LoVo (cell line): Measurements from ENCODE around the gene C1orf226.
A peak's percentile ranks its signal among the peaks of the same experiment; 100 is the strongest.

Experiments used
- DNase-seq: peaks from one replicate; pipeline ENCODE4 v3.0.0-alpha.2; 2016; ENCODE audit warnings: low spot score

The C1orf226 gene

GRCh38 chr1:162366149-162366548, 15.4 kb upstream of the C1orf226 start:
- DNase-seq, result no peak

DNA sequence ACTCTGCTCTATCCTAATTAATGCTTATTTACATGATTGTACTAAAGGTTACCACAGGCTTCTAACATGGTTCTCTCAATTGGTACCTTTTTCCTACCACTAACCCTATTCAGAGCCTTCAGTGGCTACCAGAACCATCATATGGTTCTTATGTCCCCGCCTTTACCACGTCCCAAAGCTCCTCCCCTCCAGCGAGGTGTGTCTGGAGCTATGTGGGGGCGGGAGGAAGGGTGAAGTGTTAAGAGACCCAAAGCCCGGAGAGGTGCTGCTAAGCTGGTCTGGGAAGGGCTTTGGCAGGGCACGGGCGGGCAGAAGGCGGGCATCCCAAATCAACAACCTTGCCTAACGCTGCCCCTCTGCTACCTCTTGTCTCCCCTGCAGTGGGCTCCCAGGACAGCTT, 14.9 kb upstream of the C1orf226 start:
- DNase-seq, result no peak

DNA sequence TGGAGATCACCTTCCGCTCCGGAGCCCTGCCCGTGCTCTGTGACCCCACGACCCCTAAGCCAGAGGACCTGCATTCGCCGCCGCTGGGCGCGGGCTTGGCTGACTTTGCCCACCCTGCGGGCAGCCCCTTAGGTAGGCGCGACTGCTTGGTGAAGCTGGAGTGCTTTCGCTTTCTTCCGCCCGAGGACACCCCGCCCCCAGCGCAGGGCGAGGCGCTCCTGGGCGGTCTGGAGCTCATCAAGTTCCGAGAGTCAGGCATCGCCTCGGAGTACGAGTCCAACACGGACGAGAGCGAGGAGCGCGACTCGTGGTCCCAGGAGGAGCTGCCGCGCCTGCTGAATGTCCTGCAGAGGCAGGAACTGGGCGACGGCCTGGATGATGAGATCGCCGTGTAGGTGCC, 14.5 kb upstream of the C1orf226 start:
- DNase-seq, result no peak

GRCh38 chr1:162367772-162368171, 13.8 kb upstream of the C1orf226 start:
- no peak for DNase-seq

GRCh38 chr1:162368451-162368850, 13.1 kb upstream of the C1orf226 start:
- DNase-seq, result peak; percentile 40

DNA sequence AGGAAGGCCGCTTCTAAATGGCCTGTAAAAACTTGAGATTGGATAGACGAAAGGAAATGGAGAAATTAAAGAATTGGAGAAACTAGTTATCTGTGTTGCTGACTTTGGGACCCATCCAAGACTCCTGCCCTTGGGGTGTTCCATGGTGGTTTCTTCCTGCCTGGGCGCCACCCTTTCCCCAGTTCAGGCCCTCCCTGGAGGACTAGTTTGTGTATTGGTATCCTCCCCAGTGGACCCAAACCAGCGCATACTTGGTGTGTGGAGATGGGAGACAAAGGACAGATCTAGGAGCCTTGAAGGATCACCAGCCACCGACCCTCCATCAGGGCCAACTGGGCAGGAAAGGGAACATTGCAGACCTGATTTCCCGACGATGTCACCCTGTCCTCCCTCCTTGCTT, 12.0 kb upstream of the C1orf226 start:
- no peak for DNase-seq

DNA sequence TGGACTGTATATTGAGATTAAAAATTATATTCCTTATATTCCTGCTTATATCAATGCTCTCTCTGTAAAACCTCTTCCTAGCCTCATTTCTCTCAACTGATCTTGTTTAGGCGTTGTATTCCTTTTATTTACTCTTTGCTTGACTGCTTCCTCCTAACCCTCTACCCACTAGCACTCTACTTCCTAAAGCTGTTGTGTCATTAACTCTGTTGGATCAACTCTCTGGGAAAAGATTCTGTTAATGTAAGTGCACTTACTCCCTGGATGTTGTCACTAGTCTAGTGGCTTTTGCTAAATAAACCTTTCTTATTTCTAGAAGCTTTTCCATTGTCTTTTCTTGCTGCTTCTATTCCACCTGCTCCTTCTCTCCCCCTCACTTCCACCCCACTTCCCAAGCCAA, 11.4 kb upstream of the C1orf226 start:
- no peak for DNase-seq

DNA sequence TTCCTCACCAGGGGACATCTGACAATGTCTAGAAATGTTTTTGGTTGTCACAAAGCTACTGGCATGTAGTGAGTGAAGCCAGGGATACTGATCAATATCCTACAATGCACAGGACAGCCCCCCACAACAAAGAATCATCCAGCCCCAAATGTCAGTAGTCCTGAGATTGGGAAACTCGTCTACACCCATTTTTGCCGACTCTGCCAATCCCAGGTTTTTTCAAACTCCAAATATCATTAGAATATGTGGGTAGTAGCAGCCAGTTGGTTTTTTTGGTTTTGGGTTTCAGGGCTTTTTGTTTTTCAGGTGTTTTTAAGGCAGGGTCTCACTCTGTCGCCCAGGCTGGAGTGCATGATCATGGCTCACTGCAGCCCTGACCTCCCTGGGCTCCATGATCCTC, 10.8 kb upstream of the C1orf226 start:
- DNase-seq, result no peak

DNA sequence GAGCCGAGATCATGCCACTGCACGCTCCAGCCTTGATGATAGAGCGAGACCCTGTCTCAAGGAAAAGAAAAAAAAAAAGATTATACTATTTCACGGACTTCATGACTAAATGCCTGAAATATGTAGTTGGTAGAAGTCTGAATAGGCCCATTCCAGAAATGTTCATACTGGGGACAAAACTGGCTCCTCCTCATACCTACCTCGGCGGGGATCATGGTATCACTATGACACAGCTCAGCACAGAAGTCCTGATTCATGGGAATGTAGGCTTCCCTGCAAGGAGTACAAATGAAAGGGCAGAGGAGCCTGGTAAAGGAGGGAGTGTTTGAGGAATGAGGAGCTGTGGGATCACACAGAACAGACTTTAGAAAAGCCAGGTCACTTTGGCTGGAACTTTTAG, 9.9 kb upstream of the C1orf226 start:
- DNase-seq, result no peak

DNA sequence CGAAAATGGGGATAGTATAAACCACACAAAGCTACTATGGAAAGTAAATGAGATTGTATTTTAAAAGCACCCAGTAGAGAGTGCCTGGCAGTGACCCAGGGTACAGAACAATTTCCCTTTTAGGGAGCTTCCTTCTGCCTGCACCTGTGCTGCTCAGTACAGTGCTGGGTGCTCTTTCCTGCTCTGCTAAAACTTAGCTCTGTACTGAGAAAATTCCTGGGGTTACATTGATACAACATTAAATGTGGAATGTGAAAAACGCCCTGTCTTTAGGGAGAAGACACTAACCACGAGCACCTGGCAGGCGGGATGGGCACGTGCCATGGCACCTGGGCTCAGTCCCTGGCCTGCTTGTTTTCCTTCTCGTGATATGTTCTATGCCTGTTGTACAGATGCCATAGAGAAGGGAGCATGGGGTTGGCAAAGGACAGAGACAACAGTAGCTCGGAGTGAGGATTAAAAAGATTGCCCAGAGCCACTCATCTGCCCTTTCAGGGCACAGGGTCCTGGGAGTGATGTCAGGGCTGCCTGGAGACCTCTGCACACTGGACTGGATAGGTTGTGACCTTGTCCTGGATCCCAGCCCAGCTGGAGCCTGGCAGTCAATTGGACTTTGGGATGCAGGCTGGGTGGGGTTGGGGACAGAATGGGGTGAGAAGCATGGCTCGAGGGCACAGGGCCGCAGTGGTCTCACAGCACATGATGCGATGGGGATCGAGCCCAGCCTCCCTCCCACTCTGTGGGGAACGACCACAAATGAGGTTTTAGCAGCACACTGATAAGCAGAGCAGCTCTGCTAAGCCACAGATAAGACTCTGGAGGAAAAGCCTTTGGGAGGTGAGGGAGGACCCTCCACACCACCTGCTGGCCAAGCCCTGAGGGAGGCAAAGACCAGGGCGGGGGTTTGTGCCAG, 9.1 kb upstream of the C1orf226 start:
- peak; percentile 43 for DNase-seq

DNA sequence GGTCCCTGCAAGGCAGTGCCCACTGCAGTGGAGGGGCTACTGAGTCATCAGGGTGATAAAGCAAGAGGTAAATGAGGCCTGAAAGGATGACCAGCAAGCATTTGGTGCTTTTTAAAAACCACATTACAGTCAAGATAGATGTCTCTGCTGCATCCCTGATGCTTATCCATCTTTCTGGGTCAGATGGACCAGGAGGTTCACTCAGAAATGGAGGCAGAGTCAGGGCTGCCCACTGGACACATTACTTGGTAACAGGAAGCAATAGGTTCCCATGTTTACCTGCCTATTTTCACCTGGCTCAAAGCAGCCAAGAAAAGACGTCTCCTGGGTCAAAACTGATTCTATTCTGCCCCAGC, 8.5 kb upstream of the C1orf226 start:
- no peak for DNase-seq

- DNase-seq, result peak; percentile 54
Observed at GRCh38 chr1:162373541-162374260, 7.8 kb upstream of the C1orf226 start.

- DNase-seq, result no peak
Observed at GRCh38 chr1:162374406-162374805, 7.1 kb upstream of the C1orf226 start.

- DNase-seq, result no peak
Observed at GRCh38 chr1:162375463-162375862, 6.1 kb upstream of the C1orf226 start.

DNA sequence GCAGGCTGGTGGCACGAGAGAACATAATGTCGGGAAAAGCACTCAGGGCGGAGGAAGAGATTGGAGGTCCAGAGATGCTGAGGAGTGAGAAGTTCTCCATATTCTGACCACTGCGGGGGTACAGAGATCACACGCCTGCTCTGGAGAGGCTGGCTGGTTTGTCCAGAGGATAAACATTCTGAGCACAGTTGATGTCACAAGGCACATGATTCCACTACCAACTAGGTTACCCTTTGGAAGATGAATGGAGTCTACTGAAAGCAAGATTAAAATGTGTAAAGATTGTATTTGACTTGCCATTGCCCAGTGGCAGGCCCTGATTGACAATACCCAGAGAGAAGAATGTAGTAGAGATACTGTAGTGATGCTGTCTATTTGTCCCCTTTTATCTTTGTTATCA, 4.8 kb upstream of the C1orf226 start, which contains the start of gene SPATA46:
TSS of gene SPATA46 (minus strand) at position 164 of the 400 bp plus-strand sequence. CDS start at position 100, 64 bp downstream.
- no peak for DNase-seq

DNA sequence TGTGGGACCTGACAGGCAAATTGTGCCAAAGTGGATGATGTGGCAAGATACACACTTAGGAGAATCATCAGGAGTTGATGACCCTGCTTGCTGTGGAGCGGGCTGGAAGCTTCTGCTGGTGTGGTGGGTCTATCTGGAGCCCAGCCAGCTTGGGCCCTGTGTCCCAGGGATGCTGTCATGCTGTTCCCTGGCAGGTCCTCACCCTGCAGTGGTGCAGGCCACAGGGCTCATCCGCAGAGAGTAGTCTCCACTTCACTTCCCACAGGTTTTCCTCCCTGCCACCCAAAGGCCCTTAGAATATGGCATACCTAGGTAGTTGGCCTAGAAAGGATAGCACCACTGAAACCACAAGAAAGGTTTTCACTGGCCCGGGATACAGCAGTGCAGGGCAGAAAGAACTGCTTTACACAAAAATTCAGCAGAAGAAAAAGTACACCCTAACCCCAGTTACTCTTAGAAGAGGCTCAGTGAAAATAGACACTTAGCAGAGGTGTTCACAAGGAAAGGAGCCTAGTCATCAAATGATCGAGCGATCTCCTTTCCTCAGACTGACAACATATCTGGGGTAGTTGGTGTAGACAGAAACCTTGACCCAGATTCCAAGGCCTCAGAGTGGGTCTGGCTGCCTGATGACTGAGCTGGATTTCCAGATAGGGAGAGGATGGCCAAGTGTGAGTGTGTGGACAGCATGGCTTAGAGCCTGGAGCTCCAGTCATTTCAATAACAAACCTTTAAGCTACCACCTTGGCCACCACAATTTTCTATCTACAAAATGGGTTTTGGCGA, 1.3 kb upstream of the C1orf226 start:
- DNase-seq, result no peak

- no peak for DNase-seq
Observed at GRCh38 chr1:162381941-162382750, 618 bp downstream of the C1orf226 start.

- DNase-seq, result no peak
Observed at GRCh38 chr1:162383091-162383490, 1.6 kb downstream of the C1orf226 start.

DNA sequence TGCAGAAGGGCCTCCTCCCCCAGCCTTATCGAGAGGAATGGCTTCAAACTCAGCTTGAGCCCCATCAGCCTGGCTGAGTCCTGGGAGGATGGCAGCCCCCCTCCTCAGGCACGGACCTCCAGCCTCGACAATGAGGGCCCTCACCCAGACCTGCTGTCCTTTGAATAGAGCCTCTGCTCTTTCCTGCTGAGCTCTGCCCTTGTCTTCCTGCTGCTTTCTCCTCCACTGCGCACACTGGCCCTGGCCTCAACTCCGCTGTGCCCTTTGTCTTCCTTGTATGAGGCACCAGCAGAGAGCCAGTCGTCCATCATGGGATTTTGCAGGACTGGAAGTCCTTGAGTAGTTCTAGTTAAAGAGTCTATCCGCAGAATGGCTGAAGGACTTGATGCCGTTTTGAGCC, 2.0 kb downstream of the C1orf226 start:
- DNase-seq, result no peak

GRCh38 chr1:162384116-162384515, 2.6 kb downstream of the C1orf226 start:
- no peak for DNase-seq

DNA sequence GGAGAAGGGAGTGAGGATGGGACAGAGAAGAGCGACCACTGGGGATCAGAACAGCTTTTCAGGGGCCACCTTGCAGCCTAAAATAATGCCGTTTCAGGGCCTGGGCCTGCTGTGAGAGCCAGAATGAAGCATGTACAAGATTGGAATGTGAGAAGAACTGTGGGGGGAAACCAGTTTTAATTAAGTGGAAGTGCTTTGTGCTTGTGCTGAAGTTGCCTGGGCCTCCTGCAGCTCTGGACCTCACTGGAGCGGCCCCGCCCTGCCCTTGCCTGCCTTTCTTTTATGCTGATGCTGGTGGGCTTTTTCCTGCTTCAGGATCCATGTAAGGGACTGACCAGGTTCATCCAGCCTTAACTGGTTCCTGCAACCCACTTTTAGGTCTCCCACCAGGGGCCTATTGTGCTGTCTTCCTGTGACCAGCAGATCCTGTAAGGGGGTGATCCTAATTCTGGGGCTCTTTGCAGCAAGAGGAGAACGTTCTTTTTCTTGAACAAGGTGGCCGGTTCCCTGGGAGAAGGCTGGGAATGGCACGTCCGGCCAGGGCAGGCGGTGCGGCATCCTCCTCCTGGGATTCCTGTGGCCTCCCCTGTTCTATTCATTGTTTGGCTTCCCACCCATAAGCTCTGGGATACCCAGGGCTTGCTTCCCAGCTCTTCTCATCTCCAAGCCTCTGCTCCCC, 3.2 kb downstream of the C1orf226 start:
- no peak for DNase-seq
